ENCODE results near the gene CD2AP.
"Not testable (repeated sequence)": the region's sequence is repeated elsewhere in the genome, so short reads cannot be mapped to it uniquely, and the experiment has no call there.

The CD2AP gene

DNA sequence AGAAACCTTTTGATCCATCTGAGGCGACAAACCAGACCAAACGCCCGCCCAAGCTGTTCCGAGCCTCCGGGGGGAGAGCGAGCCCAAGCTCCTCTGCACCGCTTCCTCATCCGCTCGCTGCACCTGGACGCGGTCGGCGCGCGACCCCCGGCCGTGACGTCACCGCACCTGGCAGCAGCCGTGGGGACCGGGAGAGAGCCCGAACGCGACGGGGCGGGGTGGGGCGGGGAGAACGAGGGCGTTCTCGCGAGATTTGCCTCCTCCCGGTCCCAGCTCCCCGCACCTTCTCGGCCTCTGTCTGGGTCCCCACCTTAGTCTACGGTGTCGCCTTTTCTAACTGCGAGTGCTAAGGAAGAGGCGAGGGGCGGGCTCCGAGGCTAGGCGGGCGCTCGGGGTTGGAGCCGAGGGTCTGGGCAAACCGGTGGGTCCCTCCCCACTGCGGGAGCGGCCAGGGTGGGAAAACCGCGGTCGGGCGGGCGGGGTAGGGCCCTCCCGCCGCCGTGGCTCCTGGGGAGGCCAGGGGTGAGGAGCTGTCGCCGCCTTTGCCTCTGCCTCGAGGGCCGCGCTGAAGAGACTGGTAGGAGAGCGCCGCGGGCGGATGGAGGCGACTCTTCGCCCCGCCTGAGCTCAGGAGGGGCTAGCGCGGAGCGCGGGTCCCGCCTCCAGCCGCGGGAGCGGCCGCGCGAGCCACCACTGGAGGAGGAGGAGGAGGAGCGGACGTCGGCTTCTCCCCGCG is at the start of gene CD2AP:
TSS of gene CD2AP (plus strand) at position 293 of the 736 bp plus-strand sequence. CDS start 456 bp downstream, outside the sequence.
- in situ Hi-C loops (cut with HindIII; ENCODE audit: low sequenced_read_pairs), result no loop called here

- in situ Hi-C loops (cut with HindIII; ENCODE audit: low sequenced_read_pairs), result no loop called here
Observed at GRCh38 chr6:47428288-47428687, 49.3 kb upstream of the CD2AP start.

- in situ Hi-C loops (cut with HindIII; ENCODE audit: low sequenced_read_pairs), result no loop called here
Observed at GRCh38 chr6:47428746-47429664, 48.6 kb upstream of the CD2AP start.

- in situ Hi-C loops (cut with HindIII; ENCODE audit: low sequenced_read_pairs), result no loop called here
Observed at GRCh38 chr6:47434372-47435253, 43.0 kb upstream of the CD2AP start.

DNA sequence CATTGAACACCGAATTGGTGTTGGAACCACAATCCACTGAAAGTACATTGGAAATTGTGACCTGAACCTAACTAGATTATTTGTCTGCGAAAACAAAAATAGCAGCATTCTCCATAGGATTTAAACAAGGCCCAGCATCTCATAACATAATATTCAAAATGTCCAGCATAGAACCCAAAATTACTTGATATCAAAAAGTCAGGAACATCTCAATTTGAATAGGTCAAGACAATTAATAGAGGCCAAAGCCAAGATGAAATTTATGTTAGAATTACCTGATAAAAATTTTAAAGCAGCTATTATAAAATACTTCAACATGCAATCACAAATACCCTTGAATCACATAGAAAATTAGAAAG is 42.4 kb upstream of the CD2AP start:
- in situ Hi-C loops (cut with HindIII; ENCODE audit: low sequenced_read_pairs), result no loop called here

- in situ Hi-C loops (cut with HindIII; ENCODE audit: low sequenced_read_pairs), result no loop called here
Observed at GRCh38 chr6:47437592-47437991, 40.0 kb upstream of the CD2AP start.

GRCh38 chr6:47438481-47439347 is 38.9 kb upstream of the CD2AP start:
- in situ Hi-C loops (cut with HindIII; ENCODE audit: low sequenced_read_pairs), result no loop called here

GRCh38 chr6:47439348-47439668 is 38.3 kb upstream of the CD2AP start:
- in situ Hi-C loops (cut with HindIII; ENCODE audit: low sequenced_read_pairs), result no loop called here

DNA sequence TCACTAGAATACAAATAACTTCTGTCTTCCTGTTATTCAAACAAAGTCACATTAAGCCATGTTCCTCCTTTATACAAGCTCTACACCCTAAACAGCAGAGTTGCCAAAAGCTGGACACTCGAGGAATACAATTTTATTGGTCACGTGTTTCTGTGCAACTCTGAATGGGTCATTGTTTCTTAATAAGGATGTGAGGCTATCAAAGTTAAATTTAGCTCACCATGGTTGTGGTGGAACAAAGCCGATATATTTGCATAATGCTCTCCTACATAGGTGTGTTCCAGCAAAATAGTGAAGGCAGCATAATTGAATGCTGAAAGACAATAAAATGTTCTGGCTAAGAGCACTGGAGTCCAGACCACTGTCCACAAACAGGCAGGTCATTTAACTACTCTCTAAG is 36.9 kb upstream of the CD2AP start:
- in situ Hi-C loops (cut with HindIII; ENCODE audit: low sequenced_read_pairs), result no loop called here

- in situ Hi-C loops (cut with HindIII; ENCODE audit: low sequenced_read_pairs), result not testable (repeated sequence)
Observed at GRCh38 chr6:47444964-47445363, 32.6 kb upstream of the CD2AP start.

- in situ Hi-C loops (cut with HindIII; ENCODE audit: low sequenced_read_pairs), result no loop called here
Observed at GRCh38 chr6:47446669-47447330, 30.8 kb upstream of the CD2AP start.

DNA sequence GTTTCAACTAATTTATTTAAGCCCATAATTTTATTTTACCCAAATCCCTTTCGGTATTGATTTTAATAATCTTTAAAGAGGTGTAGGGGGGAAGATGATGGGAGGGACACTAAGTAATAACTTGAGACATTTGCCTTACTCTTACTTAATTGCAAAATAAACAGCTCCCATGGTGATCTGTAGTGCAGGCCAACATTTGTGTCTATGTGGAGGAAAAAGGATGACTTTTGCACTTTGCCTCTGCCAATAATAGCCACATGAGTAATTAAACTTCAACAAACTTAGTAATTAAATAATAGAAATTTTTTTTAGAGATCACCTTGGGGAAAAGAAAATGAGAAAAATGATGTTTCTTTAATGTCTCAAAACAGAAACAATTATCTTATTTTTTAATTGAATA is 29.9 kb upstream of the CD2AP start:
- in situ Hi-C loops (cut with HindIII; ENCODE audit: low sequenced_read_pairs), result no loop called here

- in situ Hi-C loops (cut with HindIII; ENCODE audit: low sequenced_read_pairs), result no loop called here
Observed at GRCh38 chr6:47451162-47451561, 26.4 kb upstream of the CD2AP start.

DNA sequence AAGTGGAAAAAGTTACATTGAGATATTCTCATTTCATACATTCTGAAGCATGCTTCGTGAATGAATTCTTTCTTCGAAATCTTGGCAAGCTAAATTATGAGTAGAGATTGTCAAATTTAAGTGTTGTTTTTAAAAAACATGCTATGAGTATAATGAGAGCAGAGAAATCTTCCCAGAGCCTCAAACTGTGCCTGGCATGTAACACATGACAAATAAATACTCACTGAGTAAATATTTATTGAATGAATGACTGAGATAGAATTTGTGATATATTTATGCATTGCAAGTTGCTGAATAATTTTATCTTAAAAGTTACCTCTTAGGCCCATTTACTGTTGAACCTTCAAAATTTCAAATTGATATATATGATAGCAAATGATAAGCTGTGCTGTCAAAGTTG is 24.7 kb upstream of the CD2AP start:
- in situ Hi-C loops (cut with HindIII; ENCODE audit: low sequenced_read_pairs), result no loop called here

GRCh38 chr6:47453372-47453936 is 24.1 kb upstream of the CD2AP start:
- in situ Hi-C loops (cut with HindIII; ENCODE audit: low sequenced_read_pairs), result no loop called here

DNA sequence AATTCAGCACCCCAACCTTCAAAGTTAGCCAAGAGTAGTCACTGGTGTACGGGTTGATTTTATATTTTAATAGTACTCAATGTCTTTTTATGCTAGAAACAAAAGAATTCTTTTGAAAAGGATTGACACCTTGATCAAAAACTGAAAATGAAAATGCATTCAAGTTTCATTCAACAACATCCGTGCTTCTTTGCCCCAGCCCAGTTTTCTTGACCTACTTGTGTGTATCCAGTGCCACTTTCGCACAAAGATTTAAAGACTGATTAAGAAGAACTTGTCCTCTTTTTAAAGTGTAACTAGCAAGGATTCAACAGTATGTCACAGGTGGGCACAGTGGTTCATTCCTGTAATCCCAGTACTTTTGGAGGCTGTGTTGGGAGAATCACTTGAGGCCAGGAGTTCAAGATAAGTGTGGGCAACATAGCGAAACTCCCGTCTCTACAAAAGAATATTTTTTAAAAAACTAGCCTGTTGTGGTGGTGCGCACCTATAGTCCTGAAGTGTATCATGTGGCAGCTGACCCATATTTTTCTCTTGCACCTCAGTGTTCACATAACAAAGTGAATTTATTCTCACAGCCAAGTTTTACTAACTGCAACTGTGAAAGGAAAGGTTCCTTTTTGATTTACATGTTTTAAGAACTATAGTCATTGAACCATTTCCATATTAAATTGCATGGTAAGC is 22.7 kb upstream of the CD2AP start:
- in situ Hi-C loops (cut with HindIII; ENCODE audit: low sequenced_read_pairs), result no loop called here

DNA sequence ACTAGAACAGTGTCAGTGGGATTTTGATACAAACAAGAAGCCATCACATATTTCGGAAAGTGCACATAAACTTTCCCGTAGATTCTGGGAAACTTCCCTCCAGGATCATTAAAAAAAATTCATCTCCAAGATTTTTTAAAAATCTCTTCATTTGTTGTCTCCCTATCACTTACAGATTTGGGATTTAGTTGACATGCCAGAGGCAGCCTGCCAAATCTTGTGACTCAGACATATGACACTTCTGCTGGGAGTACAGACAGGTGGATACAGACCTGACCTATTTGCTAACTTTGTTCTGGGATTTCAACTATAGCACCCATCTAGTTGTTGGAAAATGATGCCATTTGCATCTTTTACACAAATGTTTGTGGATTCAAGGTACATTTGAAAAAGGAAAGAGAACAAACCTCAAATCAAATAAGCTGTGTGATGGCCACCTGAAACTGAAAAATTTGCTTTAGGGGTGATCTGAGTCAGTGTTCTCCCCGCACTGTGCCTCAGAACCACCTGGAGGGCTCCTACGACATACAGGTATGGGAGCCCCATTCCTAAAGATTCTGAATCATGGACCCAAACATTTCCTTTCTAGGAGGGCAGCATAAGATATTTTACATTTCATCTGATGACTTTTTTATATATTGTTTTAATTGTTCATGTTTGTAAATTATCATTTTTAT is 21.9 kb upstream of the CD2AP start:
- in situ Hi-C loops (cut with HindIII; ENCODE audit: low sequenced_read_pairs), result no loop called here

DNA sequence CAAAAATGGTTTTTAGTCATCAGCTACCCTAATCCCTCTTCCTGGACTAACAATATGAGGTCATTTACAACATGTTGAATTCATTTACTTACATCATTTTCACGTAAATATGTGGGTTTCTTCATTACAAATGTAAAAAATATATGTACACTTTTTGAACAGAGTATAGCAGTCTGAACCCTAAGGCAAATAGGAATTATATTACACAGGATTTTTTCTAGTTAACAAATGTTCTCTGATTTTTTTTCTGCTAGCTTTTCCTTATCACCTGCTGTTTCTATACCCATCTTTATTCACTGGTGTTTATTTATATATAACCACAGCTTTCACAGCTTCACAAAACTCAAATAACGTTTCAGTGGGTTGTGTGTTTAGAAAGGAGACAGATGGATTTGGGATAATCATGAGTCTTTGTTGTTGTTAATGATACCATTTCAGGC is 21.0 kb upstream of the CD2AP start:
- in situ Hi-C loops (cut with HindIII; ENCODE audit: low sequenced_read_pairs), result no loop called here
